Measurements from ENCODE around the gene RAB15. TPM values are rescaled to one million over a fixed set of nuclear protein-coding genes. Genes with fewer than 3 reads are reported as not detected.

Gene RAB15
- total RNA-seq, 1 donor from 2014 or later, result 6.8 TPM

DNA sequence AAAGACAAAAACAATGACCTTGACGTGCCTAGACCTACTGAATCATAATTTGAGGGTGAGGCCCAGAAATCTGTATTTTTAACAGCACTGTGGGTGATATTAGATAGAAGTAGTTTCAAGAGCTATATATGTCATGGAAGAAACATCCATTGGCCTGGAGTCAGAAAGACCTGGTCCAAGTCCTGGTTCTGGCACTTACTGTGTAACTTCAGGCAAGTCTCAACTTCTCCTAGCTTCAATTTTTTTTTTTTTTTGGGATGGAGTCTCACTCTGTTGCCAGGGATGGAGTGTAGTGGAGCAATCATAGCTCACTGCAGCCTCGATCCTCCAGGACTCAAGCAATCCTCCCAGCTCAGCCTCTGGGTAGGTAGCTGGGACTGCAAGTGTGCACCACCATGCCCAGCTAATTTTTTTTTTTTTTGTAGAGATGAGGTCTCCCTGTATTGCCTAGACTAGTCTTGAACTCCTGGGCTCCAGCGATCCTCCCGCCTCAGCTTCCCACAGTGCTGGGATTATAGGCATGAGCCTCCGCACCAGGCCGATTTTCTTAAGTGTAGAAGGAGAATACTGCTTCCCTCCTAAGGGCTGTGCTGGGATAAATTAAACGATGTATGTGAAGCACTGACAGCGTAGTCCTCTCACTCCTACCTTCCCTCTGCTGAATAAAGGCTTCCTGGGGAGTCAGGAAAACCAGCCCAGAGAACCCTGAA lies 15.3 kb downstream of the RAB15 start:
- ATAC-seq (no peak), DNase-seq (ENCODE audit: low spot score) (no peak)

DNA sequence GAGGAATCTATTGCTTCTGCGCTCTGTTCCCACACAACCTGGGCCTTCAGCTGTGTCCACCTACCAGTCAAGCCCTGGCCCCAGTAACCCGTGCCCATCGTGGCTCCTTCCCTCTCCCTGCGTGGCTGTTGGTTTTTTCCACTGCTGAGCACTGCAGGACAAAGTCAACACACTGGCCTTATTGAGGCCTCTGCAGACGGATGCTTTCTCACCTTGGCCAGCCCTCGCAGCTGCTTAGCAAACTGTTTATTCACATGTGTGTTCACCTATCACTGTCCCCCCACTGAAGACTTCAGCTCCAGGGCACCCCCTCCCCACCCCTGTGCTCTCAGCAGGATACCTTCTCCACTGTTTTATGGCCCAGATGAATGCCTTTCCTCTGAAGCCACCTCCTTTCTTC lies 16.8 kb downstream of the RAB15 start:
- DNase-seq (ENCODE audit: low spot score) (no peak), ATAC-seq (no peak)

DNA sequence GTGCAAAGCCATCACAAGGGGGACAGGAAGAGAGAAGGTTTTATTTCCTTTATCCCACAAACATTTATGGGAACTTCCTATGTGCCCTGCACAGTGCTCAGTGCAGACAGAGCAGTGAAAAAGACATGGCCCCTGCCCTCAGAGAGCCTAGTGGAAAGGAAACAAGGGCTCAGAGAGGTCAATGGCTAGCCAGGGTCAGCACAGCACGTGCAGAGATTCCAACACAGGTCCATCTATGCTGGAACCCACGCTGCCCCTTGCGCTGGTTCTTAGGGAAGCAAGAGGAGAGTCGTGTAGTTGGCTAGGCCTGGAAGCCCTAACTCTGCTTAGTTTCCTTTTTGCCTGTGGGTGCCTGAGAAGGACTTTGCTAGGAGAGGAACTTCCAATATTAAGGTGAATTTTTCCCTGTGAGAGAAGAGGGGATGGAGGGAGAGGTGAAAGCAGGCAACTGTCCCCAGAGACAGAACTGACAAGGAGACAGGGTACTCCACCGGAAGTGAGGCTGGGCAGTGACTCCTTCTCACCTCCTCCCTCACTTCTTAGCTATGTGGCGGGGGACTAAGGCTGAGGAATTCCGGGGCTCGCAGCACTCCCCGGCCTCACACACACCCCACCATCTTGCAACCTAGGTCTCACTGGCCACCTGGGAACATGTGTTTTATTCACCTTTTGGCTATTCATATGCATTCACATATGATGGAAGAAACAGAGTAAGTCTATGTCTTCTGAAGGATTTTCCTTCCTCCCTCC lies 17.5 kb downstream of the RAB15 start:
- DNase-seq (ENCODE audit: low spot score), result no peak
- no peak for ATAC-seq

DNA sequence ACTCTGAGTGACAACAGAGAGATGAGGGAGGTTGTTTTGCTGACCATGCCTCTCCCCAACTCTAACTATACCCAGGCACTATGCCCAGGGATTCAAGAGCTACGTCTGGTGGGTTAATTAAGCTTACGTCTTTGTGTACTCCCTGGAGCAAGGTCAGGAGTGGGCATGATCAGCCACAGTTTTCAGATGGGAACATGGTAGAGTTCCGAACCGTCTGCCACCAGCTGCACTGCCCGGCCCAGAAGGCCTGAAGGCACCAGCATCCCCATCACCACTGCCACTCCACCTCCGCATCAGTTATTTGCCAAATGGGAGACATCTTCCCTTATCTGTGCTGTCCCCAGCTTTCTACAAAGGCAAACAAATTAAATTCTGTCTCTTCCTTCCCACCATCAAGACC lies 18.5 kb downstream of the RAB15 start:
- ATAC-seq (no peak), DNase-seq (ENCODE audit: low spot score) (no peak)

DNA sequence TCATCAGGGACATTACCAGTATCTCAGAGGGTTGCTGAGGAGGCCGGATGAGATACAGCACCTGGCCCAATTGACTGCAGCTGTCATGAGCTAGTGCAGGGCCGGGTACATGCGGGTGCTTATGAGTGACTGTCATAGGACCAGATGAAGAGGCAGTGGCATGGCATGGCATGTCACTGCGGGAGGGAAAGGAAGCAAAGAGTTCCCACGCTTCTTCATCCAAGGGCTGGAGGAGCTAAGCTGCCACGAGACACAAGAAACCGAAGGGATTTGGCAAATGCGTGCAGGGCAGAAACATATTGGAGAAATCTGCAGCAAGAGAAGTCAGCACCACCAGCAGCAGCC lies 18.9 kb downstream of the RAB15 start:
- ATAC-seq (no peak), DNase-seq (ENCODE audit: low spot score) (no peak)

DNA sequence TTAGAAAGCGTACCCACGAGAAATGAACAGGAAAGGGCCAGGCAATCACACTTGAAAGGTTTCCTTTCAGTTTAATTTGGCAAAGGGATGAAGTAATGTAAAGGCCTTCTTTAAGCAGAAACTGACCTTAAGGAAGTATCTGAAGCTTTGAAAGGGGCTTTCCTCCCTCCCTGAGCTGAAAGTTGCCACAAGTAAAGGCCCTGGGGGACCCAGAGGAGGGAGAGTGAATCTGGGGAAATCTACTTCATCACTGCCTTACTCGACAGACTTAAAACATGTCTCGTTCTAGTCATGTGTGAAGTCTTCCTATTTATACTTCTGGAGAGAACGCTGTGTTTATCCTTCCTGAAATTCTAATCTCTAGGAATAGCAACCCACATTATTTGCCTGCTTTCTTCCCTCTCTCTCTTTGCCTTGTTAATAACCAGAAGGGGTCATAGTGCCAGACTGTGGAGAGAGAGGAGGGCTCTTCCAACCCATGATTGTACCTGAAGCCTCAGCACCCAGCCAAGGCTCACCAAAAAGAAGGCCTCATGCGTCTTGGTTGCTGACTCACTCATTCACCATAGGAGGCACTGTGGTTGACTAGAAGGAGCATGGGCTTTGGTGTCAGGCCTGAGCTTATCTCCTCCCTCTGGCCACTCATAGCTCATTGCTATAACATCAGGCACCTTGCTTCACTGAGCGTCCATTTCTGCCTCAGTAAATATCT lies 19.4 kb downstream of the RAB15 start:
- ATAC-seq, result no peak

DNA sequence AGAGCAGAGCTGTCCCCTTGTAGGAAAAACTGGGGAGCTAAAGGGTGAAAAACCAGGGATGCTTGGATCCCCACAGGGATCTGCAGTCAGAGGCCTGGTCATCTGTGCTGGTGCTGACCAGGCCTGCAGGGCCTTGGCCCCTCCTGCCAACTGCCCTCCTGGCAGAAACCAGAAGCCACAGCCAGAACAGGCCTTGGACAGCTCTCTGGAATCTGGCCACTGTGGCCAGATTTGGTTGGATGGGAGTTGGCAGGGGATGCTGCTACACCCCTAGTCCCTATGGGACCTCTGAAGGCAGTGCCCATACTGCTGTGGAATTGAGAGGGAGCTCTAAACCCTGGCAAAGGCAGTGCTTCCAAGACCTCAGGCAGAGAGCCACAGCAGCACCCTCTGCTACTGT lies 20.4 kb downstream of the RAB15 start:
- ATAC-seq, result peak; percentile 14
- DNase-seq (ENCODE audit: low spot score), result no peak

More for the DNA sequence above, 19.4 kb downstream of the RAB15 start:
- DNase-seq (ENCODE audit: low spot score), result no peak

DNA sequence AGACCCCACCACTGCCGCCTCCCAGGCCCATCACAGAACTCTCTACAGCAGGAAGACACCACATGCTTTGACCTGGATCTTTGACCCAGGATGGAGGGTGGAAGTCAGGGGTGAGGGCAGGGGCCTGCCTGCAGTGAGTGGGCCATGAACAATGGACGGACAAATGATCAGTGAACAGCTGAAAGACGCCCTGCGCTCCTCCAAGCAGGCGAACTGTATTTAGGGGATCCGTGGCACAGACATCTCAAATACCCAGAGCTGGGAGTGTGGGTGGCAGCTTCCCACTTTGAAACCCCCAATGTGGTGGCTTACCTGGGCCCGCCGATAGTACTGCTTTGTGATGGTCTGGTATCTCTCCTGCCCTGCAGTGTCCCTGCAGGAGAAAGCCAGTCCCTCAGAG lies 20.8 kb downstream of the RAB15 start:
- DNase-seq (ENCODE audit: low spot score) (no peak), ATAC-seq (no peak)

DNA sequence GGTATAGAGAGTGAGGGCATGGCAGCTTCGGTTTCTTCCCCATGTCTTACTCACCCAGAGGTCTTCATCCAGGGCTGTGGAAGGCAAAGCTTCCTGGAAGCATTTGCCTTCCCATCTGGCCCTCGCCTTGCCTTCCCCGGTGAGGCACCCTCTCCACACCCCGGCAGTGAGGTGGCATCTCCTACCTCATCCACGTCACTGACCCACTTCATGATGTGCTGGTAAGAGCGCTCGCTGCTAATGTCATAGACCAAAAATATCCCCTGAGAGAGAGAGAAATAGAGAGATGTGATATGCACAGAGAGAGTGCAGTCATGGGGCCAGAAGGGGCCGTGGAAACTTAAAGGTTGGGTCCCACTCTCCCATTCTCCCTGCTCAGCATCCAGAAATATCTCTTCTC lies 21.2 kb downstream of the RAB15 start:
- ATAC-seq (no peak), DNase-seq (ENCODE audit: low spot score) (no peak)

DNA sequence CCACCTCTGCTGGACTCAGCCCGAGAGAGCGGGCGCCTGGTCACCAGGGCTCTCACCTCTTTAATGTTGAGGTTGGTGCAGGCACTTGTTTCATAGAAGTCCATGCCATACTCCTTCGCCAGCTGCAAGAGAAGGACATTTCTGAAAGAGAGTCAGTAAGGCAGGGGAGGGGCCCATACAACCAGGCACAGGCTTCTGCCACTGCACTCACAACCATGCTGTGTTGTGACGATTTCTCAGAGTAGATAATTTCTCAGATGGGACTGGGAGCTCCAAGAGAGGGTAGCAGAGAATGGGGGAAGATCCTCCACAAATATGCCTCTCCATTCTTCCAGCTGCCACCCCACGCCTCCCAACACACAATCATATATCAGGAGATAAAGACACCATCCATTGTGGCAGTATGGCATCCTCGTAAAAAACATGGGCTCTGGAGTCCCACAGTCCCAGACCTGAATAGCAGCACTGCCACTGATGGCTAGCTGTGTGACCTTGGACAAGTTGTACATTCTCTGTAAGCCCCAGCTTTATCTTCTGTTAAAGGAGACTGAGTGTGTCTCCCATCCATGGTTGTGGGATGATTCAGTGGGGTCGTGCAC lies 23.4 kb downstream of the RAB15 start:
- no peak for DNase-seq (ENCODE audit: low spot score)
- no peak for ATAC-seq

DNA sequence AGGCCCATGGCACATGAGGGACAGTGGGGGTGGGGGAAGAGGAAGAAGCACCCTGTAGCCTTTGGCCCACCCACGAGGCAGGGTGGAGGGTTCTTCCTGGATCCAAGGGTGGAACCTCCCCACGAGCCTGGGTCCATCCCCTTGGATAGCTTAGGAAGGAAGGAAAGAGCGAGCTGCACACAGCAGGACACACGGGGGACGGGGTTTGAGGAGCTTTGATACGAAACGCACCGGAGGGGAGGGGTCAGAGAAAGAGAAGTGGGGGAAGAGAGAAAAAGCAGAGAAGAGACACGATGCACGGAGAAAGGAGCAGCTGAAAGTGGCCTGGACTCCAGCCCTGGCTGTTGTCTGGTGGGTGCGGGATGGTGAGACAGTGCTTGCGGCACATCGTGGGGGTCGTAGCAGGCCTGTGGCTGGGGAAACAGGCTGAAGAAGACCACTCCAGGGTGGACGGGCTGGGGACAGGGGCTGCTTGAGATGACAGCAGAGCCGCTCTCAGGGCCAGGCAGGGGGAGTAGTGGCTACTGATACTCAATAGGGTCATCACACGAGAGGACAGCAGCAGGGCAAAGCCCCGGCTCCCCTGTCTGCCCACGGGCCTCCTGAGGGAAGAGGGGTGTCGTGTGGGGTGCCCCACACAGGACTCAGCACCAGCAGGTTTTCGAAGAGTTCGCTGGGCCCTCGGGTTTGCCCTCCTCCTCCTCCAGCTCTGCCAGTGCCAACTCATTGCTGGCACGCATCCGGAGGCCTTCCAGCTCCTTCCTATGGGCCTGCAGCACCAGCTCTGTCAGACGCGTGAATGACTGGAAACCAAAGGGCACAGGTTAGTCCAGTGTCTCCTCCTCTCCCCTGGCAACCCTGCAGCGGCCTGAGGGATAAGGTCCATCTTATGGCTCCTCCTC lies 24.2 kb downstream of the RAB15 start:
- ATAC-seq (peak; percentile 92), DNase-seq (ENCODE audit: low spot score) (peak; percentile 97)

DNA sequence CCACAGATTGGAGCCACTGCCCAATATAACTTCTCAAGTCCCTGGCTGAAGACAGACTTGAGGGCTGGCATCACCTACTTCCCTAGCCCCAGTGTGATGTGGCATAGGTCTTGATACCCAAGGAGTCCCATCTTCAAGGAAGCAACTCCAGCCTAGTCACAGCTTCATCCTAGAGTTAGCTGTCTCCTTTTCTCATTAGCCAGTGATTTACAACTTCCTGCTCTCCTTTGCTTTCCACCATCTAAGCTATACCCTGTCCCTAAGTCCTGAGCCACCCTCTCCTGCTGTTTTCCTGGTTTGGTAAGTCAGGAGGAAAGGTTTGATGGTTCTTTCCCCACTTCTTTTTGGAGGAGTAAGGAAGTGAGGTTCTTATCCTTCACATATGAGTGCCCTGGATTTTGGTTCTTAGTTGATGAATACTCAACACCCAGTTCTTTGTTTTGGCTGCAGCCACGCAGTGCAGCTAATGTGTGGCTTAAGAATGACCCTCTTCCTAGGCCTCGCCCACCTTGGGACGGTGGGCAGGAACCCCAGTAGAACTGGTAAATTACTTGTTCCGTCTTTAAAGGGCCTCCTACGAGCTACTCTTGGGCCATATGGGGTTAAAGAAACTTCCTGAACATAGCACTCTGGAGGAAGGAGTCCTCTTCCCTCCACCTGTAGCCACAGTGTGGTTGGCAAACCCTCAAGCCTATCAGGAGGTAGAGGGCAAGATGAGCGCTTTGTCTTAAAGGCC lies 25.7 kb downstream of the RAB15 start:
- ATAC-seq (no peak), DNase-seq (ENCODE audit: low spot score) (peak; percentile 19)

DNA sequence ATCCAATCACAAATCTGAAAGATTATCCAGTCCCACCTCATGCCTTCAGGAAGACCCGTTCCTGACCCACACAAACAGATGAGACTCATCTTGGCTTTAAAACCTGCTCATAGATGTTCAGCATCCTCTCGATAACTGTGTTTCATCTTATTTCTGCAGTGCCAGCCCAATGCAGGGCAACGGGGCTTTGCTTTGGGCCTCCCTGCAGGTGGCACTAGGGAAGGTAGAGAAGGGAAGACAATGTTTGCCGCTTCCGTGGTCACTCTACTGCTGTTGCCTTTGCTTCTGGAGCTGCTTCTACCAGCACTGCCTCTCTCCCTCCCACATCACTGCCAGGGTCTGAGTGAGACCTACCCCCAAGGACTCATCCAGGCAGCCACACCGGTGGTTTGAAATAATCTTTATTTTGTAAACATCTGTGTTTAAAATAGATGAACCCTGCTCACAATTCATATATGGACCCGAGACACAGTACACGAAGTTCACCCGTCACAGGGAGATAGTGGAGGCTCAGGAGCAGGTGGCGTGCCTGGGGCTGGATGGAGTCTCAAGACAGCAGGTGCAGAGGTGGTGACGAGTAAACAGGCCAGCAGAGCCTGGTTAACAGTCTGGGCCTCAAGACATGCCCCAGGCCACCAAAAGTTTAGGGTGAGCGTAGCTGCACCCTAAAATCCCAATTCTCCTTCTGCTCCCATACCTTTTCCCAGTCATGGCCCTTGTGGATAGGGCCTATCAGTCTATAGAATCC lies 26.5 kb downstream of the RAB15 start:
- ATAC-seq (no peak), DNase-seq (ENCODE audit: low spot score) (peak; percentile 29)

DNA sequence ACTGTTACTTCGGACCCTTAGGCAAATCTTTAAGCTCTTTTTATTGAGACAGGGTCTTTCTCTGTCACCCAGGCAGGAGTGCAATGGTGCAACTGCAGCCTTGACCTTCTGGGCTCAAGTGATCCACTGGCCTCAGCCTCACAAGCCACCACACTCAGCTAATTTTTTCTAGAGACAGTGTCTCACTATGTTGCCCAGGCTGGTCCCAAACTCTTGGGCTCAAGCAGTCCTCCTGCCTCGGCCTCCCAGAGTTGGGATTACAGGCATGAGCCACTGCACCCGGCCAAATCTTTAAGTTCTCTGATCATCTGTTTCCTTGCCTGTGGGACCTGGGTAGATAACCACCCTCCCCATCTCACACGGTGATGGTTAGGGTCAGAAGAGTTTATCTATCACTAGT lies 27.3 kb downstream of the RAB15 start:
- DNase-seq (ENCODE audit: low spot score) (peak; percentile 35), ATAC-seq (no peak)

DNA sequence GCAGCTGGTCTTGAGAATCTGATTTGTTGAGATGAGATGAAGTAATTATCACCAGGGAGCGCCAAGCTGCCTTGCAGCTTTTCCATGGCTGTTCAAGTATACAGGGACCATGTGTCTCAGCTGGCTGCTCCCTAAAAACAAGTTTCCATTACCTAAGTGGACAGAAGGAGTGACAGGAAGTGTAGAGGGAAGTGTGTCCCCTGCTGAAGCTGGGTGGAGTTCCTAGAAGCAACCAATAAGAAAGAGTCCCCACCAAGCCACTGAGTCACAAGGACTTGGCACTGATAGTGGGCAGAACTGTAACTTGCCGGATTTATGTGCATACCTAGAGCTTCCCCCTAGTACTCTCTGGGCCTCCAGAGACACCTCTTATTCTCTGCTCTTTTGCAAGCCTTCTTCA lies 28.1 kb downstream of the RAB15 start:
- DNase-seq (ENCODE audit: low spot score), result peak; percentile 16
- ATAC-seq, result no peak

DNA sequence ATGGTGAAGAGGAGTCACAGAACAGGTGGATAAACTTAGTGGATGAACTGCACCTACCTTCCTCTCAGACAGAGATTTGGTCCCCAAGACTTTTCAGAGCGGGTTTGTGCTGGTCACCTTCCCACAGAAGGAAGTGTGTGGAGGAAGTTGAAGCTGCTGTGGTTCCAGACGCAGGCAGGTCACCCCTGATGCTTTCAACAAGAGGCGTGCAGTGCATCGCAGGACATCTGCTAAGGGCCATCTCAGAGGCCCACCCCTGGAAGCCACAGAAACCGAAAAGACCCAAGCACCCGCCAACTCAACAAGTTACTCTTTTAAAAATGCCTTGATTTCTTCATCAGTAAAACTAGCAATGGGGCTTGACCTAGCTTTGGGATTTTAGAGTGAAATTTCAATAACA lies 28.6 kb downstream of the RAB15 start:
- peak; percentile 43 for DNase-seq (ENCODE audit: low spot score)
- no peak for ATAC-seq

DNA sequence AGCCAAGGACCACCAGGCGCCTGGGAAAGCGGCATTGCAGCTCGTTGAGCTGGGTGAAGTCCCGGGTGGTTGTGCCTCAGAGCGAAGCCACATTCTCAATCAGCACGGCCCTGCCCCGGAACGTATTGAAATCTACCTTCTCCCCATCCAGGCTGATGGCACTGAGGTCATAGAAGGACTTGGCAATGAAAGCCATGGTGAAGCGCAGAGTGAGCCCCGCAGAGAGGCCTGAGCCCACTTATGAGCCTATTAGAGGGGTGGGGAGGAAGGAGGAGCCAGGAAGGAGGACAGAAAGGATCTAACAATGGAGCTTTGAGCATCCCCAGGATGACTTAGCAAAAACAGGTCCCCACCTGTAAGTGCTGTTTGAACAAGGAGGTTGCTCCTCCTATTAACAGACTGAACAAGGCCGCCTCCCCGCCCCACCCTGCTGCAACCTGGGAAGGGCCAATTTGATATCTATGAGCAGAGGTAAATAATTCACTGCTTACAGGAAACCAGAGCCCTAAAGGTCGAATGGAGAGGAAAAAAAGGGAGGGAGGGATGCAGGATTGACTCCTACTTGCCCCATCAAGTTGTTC lies 29.5 kb downstream of the RAB15 start, which contains the start of gene GPX2:
TSS of gene GPX2 (minus strand) at position 215 of the 581 bp plus-strand sequence. CDS start at position 196, 19 bp downstream.
- peak; percentile 90 for DNase-seq (ENCODE audit: low spot score)
- ATAC-seq, result peak; percentile 78

DNA sequence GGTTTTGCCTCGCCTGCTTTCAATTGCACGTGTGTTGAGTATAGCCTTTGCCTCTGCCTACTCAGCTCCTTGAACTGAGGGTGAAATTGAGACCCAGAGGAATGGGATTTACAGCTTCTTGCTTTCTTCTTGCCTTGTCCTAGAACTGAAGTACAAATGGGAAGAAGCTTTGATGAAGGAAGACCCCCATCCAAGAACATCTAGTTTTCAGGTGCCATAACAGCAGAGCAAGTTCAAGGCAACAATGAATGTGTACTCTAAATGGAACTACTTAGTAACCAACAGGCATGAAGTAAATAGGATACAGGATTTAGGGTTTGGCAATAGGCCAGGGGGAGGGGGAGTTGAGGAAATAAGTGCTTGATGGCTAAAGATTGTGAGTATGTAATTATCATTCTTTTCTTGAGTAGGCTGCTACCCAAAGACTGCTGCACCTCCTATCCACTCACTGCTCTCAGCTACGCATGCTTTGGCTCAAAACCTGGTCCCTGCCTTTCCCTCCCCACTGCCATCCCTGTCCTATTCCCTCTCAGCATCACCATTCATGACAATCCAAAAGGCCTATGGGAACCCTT lies 31.7 kb downstream of the RAB15 start:
- DNase-seq (ENCODE audit: low spot score) (peak; percentile 29), ATAC-seq (no peak)

Measured in left lobe of liver (tissue), 2 donors.